ENCODE results near the gene C6orf89.

Gene C6orf89

DNA sequence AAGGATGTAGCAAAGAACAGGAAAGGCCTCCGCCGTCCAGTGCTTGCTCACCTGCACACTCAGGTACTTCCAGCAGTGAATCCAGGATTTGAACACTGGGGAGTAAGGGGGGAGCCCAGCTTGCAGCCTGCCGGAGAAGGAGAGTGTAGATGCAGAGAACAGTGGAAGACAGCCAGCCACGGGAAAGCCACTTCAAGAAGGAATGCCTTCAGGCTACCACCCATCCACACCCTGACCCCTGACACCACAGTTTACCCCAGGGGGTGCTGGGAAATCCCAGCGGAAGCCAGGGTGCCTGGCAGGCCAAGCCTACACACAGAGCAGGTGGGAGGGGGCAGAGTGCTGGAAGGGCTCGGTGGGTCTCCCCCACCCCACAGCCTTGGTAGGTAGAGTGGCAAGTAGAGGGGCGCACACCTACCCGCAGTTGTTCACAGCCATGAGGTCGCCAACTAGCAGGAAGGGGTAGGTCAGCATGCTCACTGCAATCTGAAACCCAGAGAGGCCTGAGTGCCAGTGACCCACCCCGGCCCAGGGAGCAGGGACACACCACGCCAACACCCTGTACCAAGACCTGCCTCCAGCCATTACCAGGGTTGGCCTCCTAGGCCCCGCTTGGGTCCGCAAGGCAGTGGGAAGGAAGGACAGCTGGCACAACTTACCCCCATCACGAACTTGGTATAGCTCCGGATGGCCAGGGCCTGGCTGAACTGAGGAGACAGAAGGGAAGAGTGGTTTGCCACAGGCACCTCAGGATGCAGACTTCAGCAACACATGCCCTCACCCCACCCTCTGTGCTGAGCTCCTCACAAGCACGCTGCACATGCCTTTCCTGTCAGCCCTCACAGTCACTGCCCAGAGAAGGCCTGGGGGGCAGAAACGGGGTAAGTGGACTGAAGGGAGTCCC, 84.5 kb downstream of the C6orf89 start:
- DNase-seq (ENCODE audit: low read depth): no peak

GRCh38 chr6:36970892-36971842, 85.4 kb downstream of the C6orf89 start:
- DNase-seq (ENCODE audit: low read depth): no peak

DNA sequence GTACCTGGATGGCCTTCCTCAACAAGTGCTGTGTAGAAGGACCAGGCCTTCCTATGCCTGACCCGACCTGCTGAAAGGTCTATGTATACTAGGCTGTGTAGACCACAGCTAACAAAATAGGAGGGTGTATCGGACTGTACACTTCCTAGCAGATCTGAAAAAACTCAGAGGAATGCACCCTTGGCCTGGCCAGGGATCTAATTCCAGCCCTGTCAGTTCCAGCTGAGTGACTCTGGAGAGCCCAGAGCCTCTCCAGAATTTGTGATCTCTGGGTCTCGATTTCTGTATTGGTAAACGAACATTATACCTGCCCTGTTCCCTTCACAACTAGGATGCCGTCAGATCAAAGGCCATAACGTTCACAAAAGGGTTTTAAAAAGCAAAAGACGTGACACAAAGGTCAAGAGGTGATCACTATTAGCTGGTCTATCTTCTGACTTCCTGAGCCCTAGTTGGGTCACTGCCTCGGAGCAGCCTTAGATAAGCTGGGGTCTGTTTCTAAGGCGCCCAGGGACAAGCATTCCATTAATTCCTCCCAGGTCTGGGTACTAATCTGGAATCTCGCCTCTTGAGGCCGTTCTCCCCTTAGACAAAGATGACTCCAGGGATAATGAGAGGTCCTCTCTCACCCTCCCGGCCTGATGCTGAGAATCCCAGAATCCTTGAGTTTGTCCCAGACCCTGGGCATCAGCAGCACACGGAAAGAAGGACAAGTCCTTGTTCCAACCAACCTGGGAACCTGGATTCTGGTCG, 86.3 kb downstream of the C6orf89 start:
- no peak for DNase-seq (ENCODE audit: low read depth)

- no peak for DNase-seq (ENCODE audit: low read depth)
Observed at GRCh38 chr6:36973190-36973589, 87.4 kb downstream of the C6orf89 start.

DNA sequence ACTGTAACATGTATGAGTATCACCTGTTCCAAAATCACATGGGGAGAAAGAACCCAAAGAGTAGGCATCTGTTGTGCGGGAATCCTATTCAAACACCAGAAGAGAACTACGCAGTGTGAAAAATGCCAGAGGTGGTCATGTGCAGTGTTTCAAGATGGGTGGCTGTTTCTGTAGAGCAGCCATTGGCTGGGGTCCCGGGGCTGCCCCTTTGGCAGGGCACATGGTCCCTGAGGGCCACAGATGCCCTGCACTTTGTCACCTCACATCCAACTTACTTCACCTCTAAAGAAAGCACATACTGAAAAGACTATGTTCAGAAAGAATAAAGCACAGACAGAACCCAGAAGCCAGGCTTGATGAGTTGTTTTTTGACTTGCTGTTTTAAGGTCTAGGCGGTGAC, 87.9 kb downstream of the C6orf89 start:
- no peak for DNase-seq (ENCODE audit: low read depth)

DNA sequence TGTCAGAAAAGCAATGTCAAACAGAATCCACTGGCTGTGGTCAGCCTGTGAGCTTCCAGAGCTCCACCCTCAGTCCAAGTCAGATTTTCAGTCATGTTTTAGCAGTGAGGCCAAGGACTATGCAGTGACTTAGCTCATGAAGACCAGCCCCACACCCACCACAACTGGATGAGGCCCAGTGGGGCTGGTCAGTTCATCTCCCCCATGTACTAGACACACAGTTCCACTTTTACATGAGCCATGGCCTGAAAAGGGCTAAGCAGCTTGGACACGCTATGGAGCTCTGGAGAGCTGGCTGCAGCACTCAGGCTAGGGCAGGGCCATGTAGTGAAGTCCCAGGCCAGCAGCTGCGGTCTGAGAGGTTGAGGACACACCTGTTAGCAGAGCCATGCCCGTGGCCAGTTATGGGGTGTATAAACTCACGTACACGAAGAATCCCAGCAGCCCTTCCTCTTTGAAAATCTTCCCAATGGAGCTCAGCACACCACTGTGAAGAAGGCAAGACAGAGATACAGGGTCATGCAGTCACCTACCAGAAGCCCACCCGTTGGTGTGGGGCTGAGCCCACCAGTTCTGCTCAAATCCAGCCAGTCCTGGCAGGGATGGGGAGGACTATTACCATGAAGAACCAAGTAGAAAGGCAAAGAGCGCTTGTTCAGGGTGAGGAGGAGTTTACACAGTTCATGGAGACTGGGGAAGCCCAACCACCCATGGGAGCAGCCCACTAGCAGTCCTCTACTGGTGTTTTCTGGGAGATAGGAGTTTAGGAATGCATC, 89.7 kb downstream of the C6orf89 start:
- DNase-seq (ENCODE audit: low read depth): no peak

GRCh38 chr6:36976007-36976264, 90.2 kb downstream of the C6orf89 start:
- no peak for DNase-seq (ENCODE audit: low read depth)

- no peak for DNase-seq (ENCODE audit: low read depth)
Observed at GRCh38 chr6:36976509-36976908, 90.8 kb downstream of the C6orf89 start.

- DNase-seq (ENCODE audit: low read depth): no peak
Observed at GRCh38 chr6:36976931-36977330, 91.2 kb downstream of the C6orf89 start.

- DNase-seq (ENCODE audit: low read depth): no peak
Observed at GRCh38 chr6:36977470-36977941, 91.8 kb downstream of the C6orf89 start.
